Cardiac muscle cell (in vitro differentiated cells and primary cell): ENCODE results near the gene MAGEB2. TPM values are rescaled to one million over a fixed set of nuclear protein-coding genes. Genes with fewer than 3 reads are reported as not detected.
"Not testable (repeated sequence)": the region's sequence is repeated elsewhere in the genome, so short reads cannot be mapped to it uniquely, and the experiment has no call there.

Experiments used
- DNase-seq, 2 donors: peaks; one replicate each; pipeline versions ENCODE4 v3.0.0 to v3.0.0-alpha.2; 2010 to 2017; ENCODE audit warnings: low read depth in 1 of 2, low spot score in 1 of 2
- H3K27ac ChIP-seq: fragments of 200-600 bp; sonication (generic); 2 replicates; pipeline ENCODE4 v1.5.1; 2016
- H3K27me3 ChIP-seq: fragments of 200-600 bp; sonication (generic); 2 replicates; pipeline ENCODE4 v1.6.0; 2016; ENCODE audit warnings: control low read depth
- H3K36me3 ChIP-seq: fragments of 200-600 bp; sonication (generic); 2 replicates; pipeline ENCODE4 v1.5.1; 2016; ENCODE audit warnings: control low read depth
- H3K4me1 ChIP-seq: fragments of 200-600 bp; sonication (generic); 2 replicates; pipeline ENCODE4 v1.8.1; 2017; ENCODE audit warnings: low read depth, mild to moderate bottlenecking, mixed run types
- H3K4me3 ChIP-seq: fragments of 200-600 bp; sonication (generic); 2 replicates; pipeline ENCODE4 v1.5.1; 2016; ENCODE audit warnings: mild to moderate bottlenecking
- H3K9me3 ChIP-seq: fragments of 200-600 bp; sonication (generic); 2 replicates; pipeline ENCODE4 v1.5.1; 2017; ENCODE audit warnings: low read depth, mild to moderate bottlenecking, control low read depth
- CTCF ChIP-seq: IDR thresholded peaks from 2 replicates; pipeline ENCODE4 v1.5.1; 2012; ENCODE audit warnings: low read depth, mild to moderate bottlenecking, low read length
- polyA plus RNA-seq: library from polyadenylated mRNA; unstranded; fragments of >200 nt; fragmentation: Nextera tagmentation; extraction: Ambion mirVana; gene quantifications from 2 replicates; pipeline ENCODE4 v1.2.1, GENCODE V29; 2016
- total RNA-seq: library from RNA; depleted of rRNA; stranded (reverse); fragments of >200 nt; gene quantifications from 2 replicates; pipeline ENCODE4 v1.2.3, GENCODE V29; 2016

The MAGEB2 gene
- total RNA-seq: not detected in 2 replicates
- polyA plus RNA-seq: not detected in 2 replicates

- no peak for TF ChIP-seq CTCF
- DNase-seq: no peak
Observed at GRCh38 chrX:30215357-30215843, at the start of gene MAGEB2. MAGEB2 (plus strand) TSS chrX:30215563; CDS start chrX:30218581, 3,018 bp downstream.

GRCh38 chrX:30170900-30171299 lies 44.5 kb upstream of the MAGEB2 start:
- no peak for TF ChIP-seq CTCF
- Histone ChIP-seq H3K27ac (no peak overlapping the region), H3K36me3 (no peaks in the 10 kb centered on the region), H3K9me3 (no peaks in the 10 kb centered on the region), H3K27me3 (no peaks in the 10 kb centered on the region), H3K4me3 (no peak overlapping the region), H3K4me1 (peaks cover 9% of the 10 kb centered on the region)
- no peak for DNase-seq

More at GRCh38 chrX:30215357-30215843, at the start of gene MAGEB2:
- Histone ChIP-seq H3K4me1 (no peaks in the 10 kb centered on the region), H3K9me3 (no peaks in the 10 kb centered on the region), H3K36me3 (no peaks in the 10 kb centered on the region), H3K27me3 (no peaks in the 10 kb centered on the region), H3K27ac (no peak within 1 kb of the TSS), H3K4me3 (no peak within 1 kb of the TSS)

GRCh38 chrX:30181353-30181752 lies 34.0 kb upstream of the MAGEB2 start:
- TF ChIP-seq CTCF: no peak
- Histone ChIP-seq H3K4me1 (no peaks in the 10 kb centered on the region), H3K27ac (no peak overlapping the region), H3K27me3 (no peaks in the 10 kb centered on the region), H3K4me3 (no peak overlapping the region), H3K36me3 (no peaks in the 10 kb centered on the region), H3K9me3 (no peaks in the 10 kb centered on the region)
- no peak for DNase-seq

GRCh38 chrX:30183554-30183953 lies 31.8 kb upstream of the MAGEB2 start:
- DNase-seq: peak in 1 of 2 donors; percentile 1
- Histone ChIP-seq H3K27ac (no peak overlapping the region), H3K9me3 (no peaks in the 10 kb centered on the region), H3K27me3 (no peaks in the 10 kb centered on the region), H3K4me3 (no peak overlapping the region), H3K4me1 (no peaks in the 10 kb centered on the region), H3K36me3 (no peaks in the 10 kb centered on the region)
- no peak for TF ChIP-seq CTCF

- TF ChIP-seq CTCF: no peak
- no peak overlapping the region for H3K4me3 ChIP-seq
- DNase-seq: no peak
Observed at GRCh38 chrX:30190426-30190825, 24.9 kb upstream of the MAGEB2 start.

GRCh38 chrX:30193910-30194309 lies 21.5 kb upstream of the MAGEB2 start:
- H3K36me3 ChIP-seq, H3K27ac ChIP-seq, H3K9me3 ChIP-seq, DNase-seq, H3K4me1 ChIP-seq, H3K27me3 ChIP-seq, H3K4me3 ChIP-seq: not testable (repeated sequence)

More at GRCh38 chrX:30190426-30190825, 24.9 kb upstream of the MAGEB2 start:
- no peak overlapping the region for H3K27ac ChIP-seq
- H3K9me3 ChIP-seq: no peaks in the 10 kb centered on the region
- H3K27me3 ChIP-seq: no peaks in the 10 kb centered on the region
- H3K36me3 ChIP-seq: no peaks in the 10 kb centered on the region
- no peaks in the 10 kb centered on the region for H3K4me1 ChIP-seq
